Thoracic aorta (tissue), 2 donors: ENCODE results near the gene SELL. TPM values are rescaled to one million over a fixed set of nuclear protein-coding genes. Genes with fewer than 3 reads are reported as not detected.

Source experiments
- ATAC-seq: fragments of 150-250 bp; one replicate; pipeline ENCODE4 v1.8.0; 2017; ENCODE audit warnings: low read depth; ENCODE audit not compliant: insufficient number of reproducible peaks, low FRiP score
- DNase-seq: peaks from one replicate; pipeline ENCODE4 v3.0.0-alpha.2; 2020; ENCODE audit warnings: low spot score
- H3K27ac ChIP-seq, 2 donors: fragments of 200-600 bp; sonication (generic); 1 replicate in 1 of 2; 2 replicates in 1 of 2; pipeline ENCODE4 v1.5.1; 2016; ENCODE audit warnings: mild to moderate bottlenecking in 2 of 2, moderate library complexity in 2 of 2
- H3K27me3 ChIP-seq: fragments of 200-600 bp; sonication (generic); replicated peaks from 2 replicates; pipeline ENCODE4 v1.6.0; 2016; ENCODE audit warnings: mild to moderate bottlenecking; ENCODE audit not compliant: insufficient read depth
- H3K36me3 ChIP-seq: fragments of 200-600 bp; sonication (generic); one replicate; pipeline ENCODE4 v1.5.1; 2016
- H3K4me1 ChIP-seq, 2 donors: fragments of 200-600 bp; sonication (generic); 1 replicate in 1 of 2; 2 replicates in 1 of 2; pipeline versions ENCODE4 v1.5.1 to v1.6.0; 2016; ENCODE audit warnings: low read depth in 2 of 2, mild to moderate bottlenecking in 1 of 2; ENCODE audit not compliant: control insufficient read depth in 1 of 2
- H3K4me3 ChIP-seq: fragments of 200-600 bp; sonication (generic); 2 replicates; pipeline ENCODE4 v1.5.1; 2016; ENCODE audit warnings: mild to moderate bottlenecking
- H3K9me3 ChIP-seq: fragments of 200-600 bp; sonication (generic); 2 replicates; pipeline ENCODE4 v1.5.1; 2016
- total RNA-seq, 2 donors: library from RNA; depleted of rRNA; stranded (reverse); fragments of >200 nt; gene quantifications; one replicate each; pipeline versions ENCODE4 v1.1.0 to v1.2.3, GENCODE V29; 2016
- TF ChIP-seq, protein P1 (sequence below): fragments of 200-600 bp; sonication (generic); IDR thresholded peaks from one replicate; pipeline ENCODE4 v1.5.1; 2019; ENCODE audit warnings: antibody characterized with exemption

The SELL gene
- total RNA-seq, 2 donors from 2014 or later: 4.2 to 8.5 TPM

GRCh38 chr1:169729991-169730390, 18.6 kb upstream of the SELL start:
- TF ChIP-seq, protein P1, sequence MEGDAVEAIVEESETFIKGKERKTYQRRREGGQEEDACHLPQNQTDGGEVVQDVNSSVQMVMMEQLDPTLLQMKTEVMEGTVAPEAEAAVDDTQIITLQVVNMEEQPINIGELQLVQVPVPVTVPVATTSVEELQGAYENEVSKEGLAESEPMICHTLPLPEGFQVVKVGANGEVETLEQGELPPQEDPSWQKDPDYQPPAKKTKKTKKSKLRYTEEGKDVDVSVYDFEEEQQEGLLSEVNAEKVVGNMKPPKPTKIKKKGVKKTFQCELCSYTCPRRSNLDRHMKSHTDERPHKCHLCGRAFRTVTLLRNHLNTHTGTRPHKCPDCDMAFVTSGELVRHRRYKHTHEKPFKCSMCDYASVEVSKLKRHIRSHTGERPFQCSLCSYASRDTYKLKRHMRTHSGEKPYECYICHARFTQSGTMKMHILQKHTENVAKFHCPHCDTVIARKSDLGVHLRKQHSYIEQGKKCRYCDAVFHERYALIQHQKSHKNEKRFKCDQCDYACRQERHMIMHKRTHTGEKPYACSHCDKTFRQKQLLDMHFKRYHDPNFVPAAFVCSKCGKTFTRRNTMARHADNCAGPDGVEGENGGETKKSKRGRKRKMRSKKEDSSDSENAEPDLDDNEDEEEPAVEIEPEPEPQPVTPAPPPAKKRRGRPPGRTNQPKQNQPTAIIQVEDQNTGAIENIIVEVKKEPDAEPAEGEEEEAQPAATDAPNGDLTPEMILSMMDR: no peak
- H3K9me3 ChIP-seq: no peaks in the 10 kb centered on the region
- H3K4me1 ChIP-seq: no peaks in the 10 kb centered on the region
- H3K4me3 ChIP-seq: no peak overlapping the region
- no peaks in the 10 kb centered on the region for H3K27me3 ChIP-seq
- no peak overlapping the region for H3K27ac ChIP-seq
- no peaks in the 10 kb centered on the region for H3K36me3 ChIP-seq
- no peak for ATAC-seq
- DNase-seq: no peak

DNA sequence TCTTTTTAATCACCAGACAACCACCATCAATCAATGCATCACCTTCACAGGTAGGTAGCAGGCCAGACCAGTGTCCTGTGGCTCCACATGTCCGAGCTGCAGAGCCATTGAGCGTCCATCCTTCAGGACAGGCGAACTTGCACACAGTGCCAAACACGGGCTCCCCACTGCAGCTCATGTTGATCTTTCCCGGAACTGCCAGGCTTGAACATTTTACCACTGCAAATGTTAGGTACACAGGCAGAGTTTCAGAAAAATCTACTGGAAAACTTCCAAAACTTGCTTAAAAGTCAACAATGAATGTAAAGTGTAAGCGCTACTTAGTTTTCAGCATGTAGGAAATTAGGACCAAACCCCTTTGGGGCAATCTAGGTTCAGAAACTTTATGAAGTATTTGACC, 15.9 kb upstream of the SELL start:
- no peaks in the 10 kb centered on the region for H3K27me3 ChIP-seq
- H3K36me3 ChIP-seq: no peaks in the 10 kb centered on the region
- H3K9me3 ChIP-seq: no peaks in the 10 kb centered on the region
- H3K4me3 ChIP-seq: no peak overlapping the region
- DNase-seq: no peak
- no peak for ATAC-seq
- no peaks in the 10 kb centered on the region for H3K4me1 ChIP-seq
- H3K27ac ChIP-seq: no peak overlapping the region
- TF ChIP-seq, protein P1: no peak

DNA sequence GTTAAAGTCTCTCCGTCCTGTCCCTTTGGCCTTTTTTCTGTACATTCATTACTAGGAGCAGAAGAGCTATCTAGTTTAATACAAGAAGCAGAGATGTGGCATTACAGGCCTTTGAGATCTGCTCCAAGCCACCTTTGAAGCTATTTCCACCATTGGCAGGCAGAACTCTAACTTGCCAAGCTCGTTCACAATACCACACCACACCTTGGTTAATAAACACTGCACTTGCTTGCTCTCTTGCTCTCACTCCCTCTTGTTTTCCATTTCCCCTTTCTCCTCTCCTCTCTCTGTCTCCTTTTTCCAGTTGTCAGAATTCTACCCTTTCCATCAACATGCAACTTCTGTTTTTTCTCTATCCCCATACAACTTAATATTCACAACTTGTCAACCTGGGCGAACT, 15.4 kb upstream of the SELL start:
- Histone ChIP-seq H3K36me3 (no peaks in the 10 kb centered on the region), H3K4me1 (no peaks in the 10 kb centered on the region), H3K27me3 (no peaks in the 10 kb centered on the region), H3K27ac (no peak overlapping the region), H3K4me3 (no peak overlapping the region), H3K9me3 (no peaks in the 10 kb centered on the region)
- TF ChIP-seq, protein P1: no peak
- ATAC-seq (no peak), DNase-seq (no peak)

GRCh38 chr1:169725930-169726329, 14.5 kb upstream of the SELL start:
- Histone ChIP-seq H3K27me3 (no peaks in the 10 kb centered on the region), H3K4me1 (no peaks in the 10 kb centered on the region), H3K9me3 (no peaks in the 10 kb centered on the region), H3K36me3 (no peaks in the 10 kb centered on the region), H3K4me3 (no peak overlapping the region), H3K27ac (no peak overlapping the region)
- ATAC-seq (no peak), DNase-seq (no peak)
- TF ChIP-seq, protein P1: no peak

- ATAC-seq (no peak), DNase-seq (no peak)
- Histone ChIP-seq H3K36me3 (no peaks in the 10 kb centered on the region), H3K27me3 (no peaks in the 10 kb centered on the region), H3K4me1 (no peaks in the 10 kb centered on the region), H3K9me3 (no peaks in the 10 kb centered on the region), H3K27ac (no peak overlapping the region), H3K4me3 (no peak overlapping the region)
- TF ChIP-seq, protein P1: no peak
Measured at GRCh38 chr1:169724168-169724567, 12.7 kb upstream of the SELL start.
